ENCODE results near the gene CNTN4.
"Not testable (repeated sequence)": the region's sequence is repeated elsewhere in the genome, so short reads cannot be mapped to it uniquely, and the experiment has no call there.

CNTN4 gene

GRCh38 chr3:2523281-2523836, 424.7 kb downstream of the CNTN4 start:
- no peak for DNase-seq (ENCODE audit: low read depth)

GRCh38 chr3:2525968-2526367, 427.3 kb downstream of the CNTN4 start:
- DNase-seq (ENCODE audit: low read depth): no peak

- no peak for DNase-seq (ENCODE audit: low read depth)
Measured at GRCh38 chr3:2526926-2527325, 428.3 kb downstream of the CNTN4 start.

- DNase-seq (ENCODE audit: low read depth): not testable (repeated sequence)
Measured at GRCh38 chr3:2527328-2527727, 428.7 kb downstream of the CNTN4 start.

- not testable (repeated sequence) for DNase-seq (ENCODE audit: low read depth)
Measured at GRCh38 chr3:2534767-2535166, 436.1 kb downstream of the CNTN4 start.

GRCh38 chr3:2535206-2535605, 436.5 kb downstream of the CNTN4 start:
- DNase-seq (ENCODE audit: low read depth): no peak

- DNase-seq (ENCODE audit: low read depth): no peak
Measured at GRCh38 chr3:2536575-2536974, 437.9 kb downstream of the CNTN4 start.

GRCh38 chr3:2540115-2540514, 441.4 kb downstream of the CNTN4 start:
- DNase-seq (ENCODE audit: low read depth): no peak

GRCh38 chr3:2543247-2543646, 444.6 kb downstream of the CNTN4 start:
- DNase-seq (ENCODE audit: low read depth): no peak

- no peak for DNase-seq (ENCODE audit: low read depth)
Measured at GRCh38 chr3:2544212-2544611, 445.5 kb downstream of the CNTN4 start.

GRCh38 chr3:2544718-2545117, 446.1 kb downstream of the CNTN4 start:
- no peak for DNase-seq (ENCODE audit: low read depth)

GRCh38 chr3:2547049-2547448, 448.4 kb downstream of the CNTN4 start:
- DNase-seq (ENCODE audit: low read depth): no peak

GRCh38 chr3:2554656-2555055, 456.0 kb downstream of the CNTN4 start:
- no peak for DNase-seq (ENCODE audit: low read depth)

GRCh38 chr3:2558796-2559195, 460.1 kb downstream of the CNTN4 start:
- DNase-seq (ENCODE audit: low read depth): no peak

- DNase-seq (ENCODE audit: low read depth): no peak
Measured at GRCh38 chr3:2567451-2567850, 468.8 kb downstream of the CNTN4 start.

GRCh38 chr3:2568156-2568555, 469.5 kb downstream of the CNTN4 start:
- no peak for DNase-seq (ENCODE audit: low read depth)

- no peak for DNase-seq (ENCODE audit: low read depth)
Measured at GRCh38 chr3:2568929-2569328, 470.3 kb downstream of the CNTN4 start.

- DNase-seq (ENCODE audit: low read depth): no peak
Measured at GRCh38 chr3:2577571-2577970, 478.9 kb downstream of the CNTN4 start.

- no peak for DNase-seq (ENCODE audit: low read depth)
Measured at GRCh38 chr3:2578560-2578959, 479.9 kb downstream of the CNTN4 start.

- DNase-seq (ENCODE audit: low read depth): no peak
Measured at GRCh38 chr3:2579206-2579605, 480.5 kb downstream of the CNTN4 start.

GRCh38 chr3:2583046-2583445, 484.4 kb downstream of the CNTN4 start:
- DNase-seq (ENCODE audit: low read depth): no peak

- DNase-seq (ENCODE audit: low read depth): no peak
Measured at GRCh38 chr3:2589336-2589969, 490.8 kb downstream of the CNTN4 start.

- no peak for DNase-seq (ENCODE audit: low read depth)
Measured at GRCh38 chr3:2595486-2595885, 496.8 kb downstream of the CNTN4 start.

- no peak for DNase-seq (ENCODE audit: low read depth)
Measured at GRCh38 chr3:2597615-2598014, 498.9 kb downstream of the CNTN4 start.
